ENCODE results near the gene FAM200A.

Gene FAM200A

GRCh38 chr7:99499721-99500636 is 51.9 kb downstream of the FAM200A start, which contains the start of gene ZNF394:
Gene ZNF394 (minus strand): TSS chr7:99500281. CDS start chr7:99500093, 188 bp downstream.
- Histone ChIP-seq H3K27ac (ENCODE audit: poor library complexity, severe bottlenecking) (peak within 1 kb of the TSS; percentile 69), H3K4me1 (ENCODE audit: insufficient read depth, poor library complexity, severe bottlenecking) (no peaks in the 10 kb centered on the region), H3K9me3 (ENCODE audit: severe bottlenecking) (peaks cover under 1% of the 10 kb centered on the region), H3K36me3 (ENCODE audit: low read depth) (peaks cover 35% of the 10 kb centered on the region), H3K4me3 (ENCODE audit: severe bottlenecking) (peak within 1 kb of the TSS; percentile 78), H3K27me3 (ENCODE audit: insufficient read depth, poor library complexity, severe bottlenecking) (no peaks in the 10 kb centered on the region)
- ATAC-seq (ENCODE audit: low read depth) = peak; percentile 57
- TF ChIP-seq CTCF (IDR thresholded peaks at IDR 0.05; ENCODE audit: poor library complexity, severe bottlenecking) = no peak
- peak; percentile 92 for DNase-seq (ENCODE audit: low spot score)

DNA sequence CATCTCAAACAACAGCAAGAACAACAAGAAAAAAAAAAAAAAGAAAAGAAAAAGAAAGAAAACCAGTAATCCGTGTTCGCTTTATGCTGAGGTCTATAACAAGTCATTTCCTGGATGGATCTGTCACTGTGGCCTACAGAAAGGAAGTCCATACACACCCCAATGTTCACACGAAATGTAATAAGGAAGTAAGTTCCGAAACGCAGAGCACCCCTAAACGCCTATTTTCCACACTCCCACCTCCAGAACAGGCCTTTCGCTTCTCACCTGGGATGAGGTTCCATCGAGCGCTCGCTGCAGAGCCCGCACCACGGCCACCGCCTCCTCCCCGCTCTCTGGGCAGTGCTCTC is 52.6 kb downstream of the FAM200A start:
- Histone ChIP-seq H3K36me3 (ENCODE audit: low read depth) (peaks cover 42% of the 10 kb centered on the region), H3K27ac (ENCODE audit: poor library complexity, severe bottlenecking) (peak overlapping the region; percentile 69), H3K4me1 (ENCODE audit: insufficient read depth, poor library complexity, severe bottlenecking) (no peaks in the 10 kb centered on the region), H3K4me3 (ENCODE audit: severe bottlenecking) (peak overlapping the region; percentile 78), H3K27me3 (ENCODE audit: insufficient read depth, poor library complexity, severe bottlenecking) (no peaks in the 10 kb centered on the region), H3K9me3 (ENCODE audit: severe bottlenecking) (peaks cover 7% of the 10 kb centered on the region)
- DNase-seq (ENCODE audit: low spot score) (no peak), ATAC-seq (ENCODE audit: low read depth) (peak; percentile 12; the same call in 2 of the 3 replicates)
- TF ChIP-seq CTCF (IDR thresholded peaks at IDR 0.05; ENCODE audit: poor library complexity, severe bottlenecking) = no peak

- Histone ChIP-seq H3K27me3 (ENCODE audit: insufficient read depth, poor library complexity, severe bottlenecking) (no peaks in the 10 kb centered on the region), H3K36me3 (ENCODE audit: low read depth) (peaks cover 50% of the 10 kb centered on the region), H3K4me3 (ENCODE audit: severe bottlenecking) (peak overlapping the region; percentile 78), H3K4me1 (ENCODE audit: insufficient read depth, poor library complexity, severe bottlenecking) (no peaks in the 10 kb centered on the region), H3K9me3 (ENCODE audit: severe bottlenecking) (peaks cover 15% of the 10 kb centered on the region), H3K27ac (ENCODE audit: poor library complexity, severe bottlenecking) (no peak overlapping the region)
- DNase-seq (ENCODE audit: low spot score) (no peak), ATAC-seq (ENCODE audit: low read depth) (no peak; the same call in 2 of the 3 replicates)
- no peak for TF ChIP-seq CTCF (IDR thresholded peaks at IDR 0.05; ENCODE audit: poor library complexity, severe bottlenecking)
These were observed 53.4 kb downstream of the FAM200A start for GRCh38 chr7:99498546-99498944.

DNA sequence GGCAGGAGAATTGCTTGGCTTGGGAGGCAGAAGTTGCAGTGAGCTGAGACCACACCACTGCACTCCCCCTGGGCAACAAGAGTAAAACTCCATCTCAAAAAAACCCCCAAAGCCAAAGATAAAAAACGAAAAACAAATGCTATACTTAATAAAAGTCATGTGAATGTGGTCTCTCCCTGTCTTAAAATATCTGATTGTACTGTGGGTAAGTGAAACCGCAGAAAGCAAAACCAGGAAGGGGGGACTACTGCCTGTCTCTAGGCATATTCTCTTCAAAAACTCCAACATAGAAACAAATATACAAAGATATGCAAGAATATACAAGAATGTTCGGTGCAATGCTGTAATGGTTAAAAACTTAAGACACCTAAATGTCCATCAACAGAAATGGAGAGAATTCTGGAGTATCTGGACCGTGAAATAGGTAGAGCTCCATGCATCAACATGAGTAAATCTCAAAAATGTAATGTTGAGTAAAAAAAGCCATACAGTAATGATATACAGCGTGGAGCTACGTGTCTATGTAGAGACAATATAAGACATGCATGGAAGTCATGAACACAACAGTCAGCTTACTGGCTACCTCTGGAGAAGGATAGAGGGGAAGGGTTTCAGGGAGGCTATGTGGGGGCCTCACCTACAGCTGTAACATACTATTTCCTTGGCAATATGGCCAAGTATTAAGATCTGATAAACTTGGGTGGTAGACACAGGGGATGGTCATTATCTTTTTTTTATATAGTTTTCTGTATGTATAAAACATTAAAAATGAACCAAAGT is 54.0 kb downstream of the FAM200A start:
- DNase-seq (ENCODE audit: low spot score) (no peak), ATAC-seq (ENCODE audit: low read depth) (no peak)
- no peaks in the 10 kb centered on the region for H3K4me1 ChIP-seq (ENCODE audit: insufficient read depth, poor library complexity, severe bottlenecking)
- TF ChIP-seq CTCF (IDR thresholded peaks at IDR 0.05; ENCODE audit: poor library complexity, severe bottlenecking) = no peak
- H3K36me3 ChIP-seq (ENCODE audit: low read depth) = peaks cover 56% of the 10 kb centered on the region
- H3K4me3 ChIP-seq (ENCODE audit: severe bottlenecking) = peak overlapping the region; percentile 78
- H3K27ac ChIP-seq (ENCODE audit: poor library complexity, severe bottlenecking) = no peak overlapping the region
- H3K9me3 ChIP-seq (ENCODE audit: severe bottlenecking) = peaks cover 15% of the 10 kb centered on the region
- H3K27me3 ChIP-seq (ENCODE audit: insufficient read depth, poor library complexity, severe bottlenecking) = no peaks in the 10 kb centered on the region
